HepG2 (cell line): Measurements from ENCODE around the gene C14orf93. TPM values are rescaled to one million over a fixed set of nuclear protein-coding genes. Genes with fewer than 3 reads are reported as not detected.

Source experiments
- AFF4 ChIP-seq: sonication (generic); formaldehyde crosslinking; IDR thresholded peaks from 2 replicates; pipeline ENCODE4 v1.4.0; 2020; ENCODE audit warnings: missing genetic modification reagents
- BATF2 ChIP-seq: sonication (generic); formaldehyde crosslinking; IDR thresholded peaks from 2 replicates; pipeline ENCODE4 v1.8.0; 2022; ENCODE audit warnings: mild to moderate bottlenecking, missing genetic modification reagents, moderate library complexity
- FOXJ3 ChIP-seq: sonication (generic); formaldehyde crosslinking; IDR thresholded peaks from 2 replicates; pipeline ENCODE4 v1.4.0; 2020; ENCODE audit warnings: missing genetic modification reagents, mild to moderate bottlenecking, borderline replicate concordance
- GZF1 ChIP-seq: sonication (generic); formaldehyde crosslinking; IDR thresholded peaks from 2 replicates; pipeline ENCODE4 v1.5.1; 2020; ENCODE audit warnings: mild to moderate bottlenecking, missing genetic modification reagents
- HNRNPLL ChIP-seq: fragments of 200-400 bp; formaldehyde crosslinking; IDR thresholded peaks from 2 replicates; pipeline ENCODE4 v1.6.1; 2017; ENCODE audit warnings: mild to moderate bottlenecking, low read depth, low read length; ENCODE audit not compliant: poor library complexity, severe bottlenecking
- KDM3A ChIP-seq: IDR thresholded peaks from 2 replicates; pipeline ENCODE4 v1.6.1; 2018; ENCODE audit warnings: low read depth, missing compliant biosample characterization
- MYNN ChIP-seq: sonication (generic); formaldehyde crosslinking; IDR thresholded peaks from 2 replicates; pipeline ENCODE4 v1.4.0; 2020; ENCODE audit warnings: mild to moderate bottlenecking, low read depth, missing genetic modification reagents
- PAF1 ChIP-seq: IDR thresholded peaks from 2 replicates; pipeline ENCODE4 v1.6.1; 2016; ENCODE audit warnings: missing genetic modification reagents, missing compliant biosample characterization
- PCBP1 ChIP-seq: fragments of 200-400 bp; formaldehyde crosslinking; IDR thresholded peaks from 2 replicates; pipeline ENCODE4 v1.6.1; 2017; ENCODE audit warnings: mild to moderate bottlenecking, low read depth, low read length, borderline replicate concordance
- SIX1 ChIP-seq: sonication (generic); formaldehyde crosslinking; IDR thresholded peaks from 2 replicates; pipeline ENCODE4 v1.4.0; 2020; ENCODE audit warnings: missing genetic modification reagents, borderline replicate concordance
- YEATS2 ChIP-seq: sonication (generic); formaldehyde crosslinking; IDR thresholded peaks from 2 replicates; pipeline ENCODE4 v1.4.0; 2020; ENCODE audit warnings: missing genetic modification reagents, borderline replicate concordance
- ZNF598 ChIP-seq: sonication (generic); formaldehyde crosslinking; IDR thresholded peaks from 2 replicates; pipeline ENCODE4 v1.5.1; 2020; ENCODE audit warnings: mild to moderate bottlenecking, missing genetic modification reagents, borderline replicate concordance
- ZNF704 ChIP-seq: sonication (generic); formaldehyde crosslinking; IDR thresholded peaks from 2 replicates; pipeline ENCODE4 v1.8.1; 2023; ENCODE audit warnings: mild to moderate bottlenecking, inconsistent platforms, moderate library complexity, missing genetic modification reagents, borderline replicate concordance
- ZNF747 ChIP-seq: sonication (generic); formaldehyde crosslinking; IDR thresholded peaks from 2 replicates; pipeline ENCODE4 v1.8.1; 2023; ENCODE audit warnings: missing genetic modification reagents, mild to moderate bottlenecking, borderline replicate concordance
- ZSCAN31 ChIP-seq: sonication (generic); formaldehyde crosslinking; IDR thresholded peaks from 2 replicates; pipeline ENCODE4 v1.5.0; 2020; ENCODE audit warnings: low read depth, mild to moderate bottlenecking, missing genetic modification reagents
- polyA plus RNA-seq, 8 experiments: library from polyadenylated mRNA; depleted of rRNA in 3 of 8; stranded (reverse) in 7 of 8; unstranded in 1 of 8; fragments of >200 nt; fragmentation: Illumina TruSeq in 4 of 8; extraction: Trizol in 4 of 8; gene quantifications; 2 replicates each; pipeline versions ENCODE4 v1.2.1 to v1.2.3, GENCODE V29; 2011 to 2016; ENCODE audit warnings: low read depth in 4 of 8, missing spikeins in 1 of 8, mixed read lengths in 1 of 8; ENCODE audit not compliant: insufficient read depth in 1 of 8
- total RNA-seq, 5 experiments: library from RNA; depleted of rRNA; stranded (reverse); fragments of >200 nt; fragmentation: Illumina TruSeq; extraction: Trizol; gene quantifications; 2 replicates each; pipeline ENCODE4 v1.2.3, GENCODE V29; 2016; ENCODE audit warnings: low read depth in 1 of 5
- TF ChIP-seq, protein P1 (sequence below): sonication (generic); formaldehyde crosslinking; IDR thresholded peaks from 2 replicates; pipeline ENCODE4 v1.8.0; 2022; ENCODE audit warnings: missing genetic modification reagents, low read depth, mild to moderate bottlenecking, borderline replicate concordance
- TF ChIP-seq, protein P2 (sequence below): IDR thresholded peaks from 2 replicates; pipeline ENCODE4 v1.6.1; 2016; ENCODE audit warnings: mild to moderate bottlenecking
- TF ChIP-seq, protein P3 (sequence below): sonication (generic); formaldehyde crosslinking; IDR thresholded peaks from 2 replicates; pipeline ENCODE4 v1.8.1; 2023; ENCODE audit warnings: missing genetic modification reagents, inconsistent platforms, borderline replicate concordance

The C14orf93 gene
- total and polyA plus RNA-seq, 2 of the 13 experiments (the other 11 are each of a cell fraction or from before 2014, with no cell fraction given): 11.4 to 22.5 TPM

DNA sequence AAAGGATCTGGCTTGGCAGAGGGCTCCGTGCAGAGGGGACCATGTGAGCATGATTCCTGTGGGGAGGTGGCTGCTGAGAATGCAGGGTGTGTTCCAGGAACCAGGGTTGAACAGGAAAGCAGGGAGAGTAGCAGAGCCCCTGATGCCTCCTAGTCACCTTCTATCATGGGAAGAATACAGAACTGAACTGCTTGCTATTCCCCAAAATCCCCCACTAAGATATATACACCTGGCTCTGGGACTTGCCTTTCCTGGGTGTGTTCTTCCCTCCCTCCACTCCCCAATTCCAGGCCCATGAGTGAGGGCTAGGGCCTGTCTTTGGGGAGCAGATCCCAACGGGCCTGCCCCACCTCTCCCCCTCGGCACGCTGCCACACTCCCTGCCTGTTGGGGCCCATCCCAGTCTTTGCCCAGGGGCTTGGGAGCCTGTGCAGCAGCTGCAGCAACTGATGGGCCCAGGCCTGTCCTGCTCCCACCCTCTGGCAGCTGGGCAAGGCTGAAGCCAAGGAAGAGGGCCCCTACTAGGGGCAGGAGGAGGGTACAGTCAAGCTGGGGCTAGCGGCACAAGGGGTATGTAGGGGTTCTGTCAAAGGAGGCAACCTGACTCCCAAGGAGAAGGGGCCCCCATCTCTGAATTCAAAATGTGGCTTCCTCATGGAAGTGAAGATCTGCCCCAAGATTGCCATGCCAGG is 30.8 kb downstream of the C14orf93 start (continued):
- TF ChIP-seq AFF4 (CRISPR knock-in tag) (peak; percentile 73; the same call in 1 of the 2 replicates), SIX1 (CRISPR knock-in tag) (0 out of 2 replicates have a peak, but pooled peaks have one; percentile 25), PCBP1 (peak; percentile 84; the same call in 1 of the 2 replicates), FOXJ3 (no peak), ZNF598 (CRISPR knock-in tag) (0 out of 2 replicates have a peak, but pooled peaks have one; percentile 67), HNRNPLL (peak; percentile 30), KDM3A (CRISPR knock-in tag) (peak; percentile 71; the same call in 1 of the 2 replicates), GZF1 (CRISPR knock-in tag) (peak; percentile 85; the same call in 1 of the 2 replicates), PAF1 (CRISPR knock-in tag) (0 out of 2 replicates have a peak, but pooled peaks have one; percentile 5), MYNN (CRISPR knock-in tag) (peak; percentile 60; the same call in 1 of the 2 replicates), YEATS2 (CRISPR knock-in tag) (peak; percentile 33; the same call in 1 of the 2 replicates), BATF2 (CRISPR knock-in tag) (no peak), ZSCAN31 (0 out of 2 replicates have a peak, but pooled peaks have one; percentile 42), ZNF704 (0 out of 2 replicates have a peak, but pooled peaks have one; percentile 86), ZNF747 (CRISPR knock-in tag) (peak; percentile 77; the same call in 1 of the 2 replicates)
- TF ChIP-seq, protein P1, sequence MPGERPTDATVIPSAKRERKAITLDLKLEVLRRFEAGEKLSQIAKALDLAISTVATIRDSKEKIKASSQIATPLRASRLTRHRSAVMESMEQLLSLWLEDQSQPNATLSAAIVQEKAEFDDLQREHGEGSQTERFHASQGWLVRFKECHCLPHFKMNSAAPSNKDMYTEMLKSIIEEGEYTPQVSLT (CRISPR knock-in tag): no peak
- TF ChIP-seq, protein P2, sequence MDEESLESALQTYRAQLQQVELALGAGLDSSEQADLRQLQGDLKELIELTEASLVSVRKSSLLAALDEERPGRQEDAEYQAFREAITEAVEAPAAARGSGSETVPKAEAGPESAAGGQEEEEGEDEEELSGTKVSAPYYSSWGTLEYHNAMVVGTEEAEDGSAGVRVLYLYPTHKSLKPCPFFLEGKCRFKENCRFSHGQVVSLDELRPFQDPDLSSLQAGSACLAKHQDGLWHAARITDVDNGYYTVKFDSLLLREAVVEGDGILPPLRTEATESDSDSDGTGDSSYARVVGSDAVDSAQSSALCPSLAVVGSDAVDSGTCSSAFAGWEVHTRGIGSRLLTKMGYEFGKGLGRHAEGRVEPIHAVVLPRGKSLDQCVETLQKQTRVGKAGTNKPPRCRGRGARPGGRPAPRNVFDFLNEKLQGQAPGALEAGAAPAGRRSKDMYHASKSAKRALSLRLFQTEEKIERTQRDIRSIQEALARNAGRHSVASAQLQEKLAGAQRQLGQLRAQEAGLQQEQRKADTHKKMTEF: peak; percentile 31; the same call in 1 of the 2 replicates
- TF ChIP-seq, protein P3, sequence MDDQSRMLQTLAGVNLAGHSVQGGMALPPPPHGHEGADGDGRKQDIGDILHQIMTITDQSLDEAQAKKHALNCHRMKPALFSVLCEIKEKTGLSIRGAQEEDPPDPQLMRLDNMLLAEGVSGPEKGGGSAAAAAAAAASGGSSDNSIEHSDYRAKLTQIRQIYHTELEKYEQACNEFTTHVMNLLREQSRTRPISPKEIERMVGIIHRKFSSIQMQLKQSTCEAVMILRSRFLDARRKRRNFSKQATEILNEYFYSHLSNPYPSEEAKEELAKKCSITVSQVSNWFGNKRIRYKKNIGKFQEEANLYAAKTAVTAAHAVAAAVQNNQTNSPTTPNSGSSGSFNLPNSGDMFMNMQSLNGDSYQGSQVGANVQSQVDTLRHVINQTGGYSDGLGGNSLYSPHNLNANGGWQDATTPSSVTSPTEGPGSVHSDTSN (CRISPR knock-in tag): no peak
